HepG2 (cell line): Measurements from ENCODE around the gene RASA1. TPM values are rescaled to one million over a fixed set of nuclear protein-coding genes. Genes with fewer than 3 reads are reported as not detected.

Experiments
- ATF5 ChIP-seq: sonication (generic); formaldehyde crosslinking; IDR thresholded peaks from 2 replicates; pipeline ENCODE4 v1.4.0; 2020; ENCODE audit warnings: mild to moderate bottlenecking, low read depth, missing genetic modification reagents
- GATA4 ChIP-seq: sonication (generic); IDR thresholded peaks from 2 replicates; pipeline ENCODE4 v1.6.1; 2016; ENCODE audit warnings: antibody characterized with exemption, low read depth, borderline replicate concordance
- KLF13 ChIP-seq: sonication (generic); formaldehyde crosslinking; IDR thresholded peaks from 2 replicates; pipeline ENCODE4 v1.4.0; 2020; ENCODE audit warnings: mild to moderate bottlenecking, missing genetic modification reagents
- KMT2A ChIP-seq: sonication (generic); formaldehyde crosslinking; IDR thresholded peaks from 2 replicates; pipeline ENCODE4 v1.4.0; 2020; ENCODE audit warnings: missing genetic modification reagents
- NFIC ChIP-seq: IDR thresholded peaks from 2 replicates; pipeline ENCODE4 v1.6.1; 2012; ENCODE audit warnings: mild to moderate bottlenecking, low read length, inconsistent platforms
- PCBP2 ChIP-seq: fragments of 200-400 bp; formaldehyde crosslinking; optimal IDR thresholded peaks from 2 replicates; pipeline ENCODE3; 2018; ENCODE audit warnings: low read length, low read depth; ENCODE audit not compliant: poor library complexity, severe bottlenecking
- PRMT3 ChIP-seq: sonication (generic); formaldehyde crosslinking; IDR thresholded peaks from 2 replicates; pipeline ENCODE4 v1.8.1; 2022; ENCODE audit warnings: low read depth, mild to moderate bottlenecking, moderate library complexity, missing genetic modification reagents, borderline replicate concordance
- REXO4 ChIP-seq: sonication (generic); formaldehyde crosslinking; IDR thresholded peaks from 2 replicates; pipeline ENCODE4 v1.8.0; 2022; ENCODE audit warnings: missing genetic modification reagents, mild to moderate bottlenecking, borderline replicate concordance
- TBX3 ChIP-seq: fragments of 450-650 bp; IDR thresholded peaks from 2 replicates; pipeline ENCODE4 v1.6.1; 2017; ENCODE audit warnings: antibody characterized with exemption, mild to moderate bottlenecking, inconsistent platforms, borderline replicate concordance
- TCF7L2 ChIP-seq: IDR thresholded peaks from 2 replicates; pipeline ENCODE4 v1.6.1; 2011; ENCODE audit warnings: mild to moderate bottlenecking, low read depth, low read length, moderate library complexity
- ZBTB42 ChIP-seq: sonication (generic); formaldehyde crosslinking; IDR thresholded peaks from 2 replicates; pipeline ENCODE4 v1.5.0; 2020; ENCODE audit warnings: mild to moderate bottlenecking, missing genetic modification reagents
- ZNF224 ChIP-seq: sonication (generic); formaldehyde crosslinking; IDR thresholded peaks from 2 replicates; pipeline ENCODE4 v1.5.0; 2020; ENCODE audit warnings: mild to moderate bottlenecking, missing genetic modification reagents
- ZNF296 ChIP-seq: sonication (generic); formaldehyde crosslinking; conservative IDR thresholded peaks from 2 replicates; pipeline ENCODE4 v1.5.0; 2020; ENCODE audit warnings: mild to moderate bottlenecking, missing genetic modification reagents
- ZNF496 ChIP-seq: sonication (generic); formaldehyde crosslinking; IDR thresholded peaks from 2 replicates; pipeline ENCODE4 v1.8.1; 2023; ENCODE audit warnings: mild to moderate bottlenecking, moderate library complexity, missing genetic modification reagents; ENCODE audit not compliant: insufficient replicate concordance
- ZNF607 ChIP-seq: sonication (generic); formaldehyde crosslinking; IDR thresholded peaks from 2 replicates; pipeline ENCODE4 v1.5.1; 2020; ENCODE audit warnings: missing genetic modification reagents, mild to moderate bottlenecking, borderline replicate concordance
- ZNF7 ChIP-seq: IDR thresholded peaks from 2 replicates; pipeline ENCODE4 v1.6.1; 2016; ENCODE audit warnings: missing biosample characterization, missing genetic modification reagents
- ZNF841 ChIP-seq: sonication (generic); formaldehyde crosslinking; IDR thresholded peaks from 2 replicates; pipeline ENCODE4 v1.8.1; 2023; ENCODE audit warnings: missing genetic modification reagents, borderline replicate concordance
- ZNF878 ChIP-seq: sonication (generic); formaldehyde crosslinking; IDR thresholded peaks from 2 replicates; pipeline ENCODE4 v1.8.1; 2023; ENCODE audit warnings: mild to moderate bottlenecking, missing genetic modification reagents, moderate library complexity
- polyA plus RNA-seq, 8 experiments: library from polyadenylated mRNA; depleted of rRNA in 3 of 8; stranded (reverse) in 7 of 8; unstranded in 1 of 8; fragments of >200 nt; fragmentation: Illumina TruSeq in 4 of 8; extraction: Trizol in 4 of 8; gene quantifications; 2 replicates each; pipeline versions ENCODE4 v1.2.1 to v1.2.3, GENCODE V29; 2011 to 2016; ENCODE audit warnings: low read depth in 4 of 8, missing spikeins in 1 of 8, mixed read lengths in 1 of 8; ENCODE audit not compliant: insufficient read depth in 1 of 8
- total RNA-seq, 5 experiments: library from RNA; depleted of rRNA; stranded (reverse); fragments of >200 nt; fragmentation: Illumina TruSeq; extraction: Trizol; gene quantifications; 2 replicates each; pipeline ENCODE4 v1.2.3, GENCODE V29; 2016; ENCODE audit warnings: low read depth in 1 of 5
- TF ChIP-seq, protein P1 (sequence below): sonication (generic); formaldehyde crosslinking; IDR thresholded peaks from 2 replicates; pipeline ENCODE4 v1.8.0; 2022; ENCODE audit warnings: missing genetic modification reagents, mild to moderate bottlenecking, borderline replicate concordance
- TF ChIP-seq, protein P2 (sequence below), 2 experiments: sonication (generic) in 1 of 2; formaldehyde crosslinking in 1 of 2; IDR thresholded peaks; 2 replicates each; pipeline versions ENCODE4 v1.5.1 to v1.6.1; 2011 to 2020; ENCODE audit warnings: borderline replicate concordance in 1 of 2, low read depth in 1 of 2, low read length in 1 of 2, mild to moderate bottlenecking in 1 of 2, missing genetic modification reagents in 1 of 2, moderate library complexity in 1 of 2
- TF ChIP-seq, protein P3 (sequence below): sonication (generic); formaldehyde crosslinking; IDR thresholded peaks from 2 replicates; pipeline ENCODE4 v1.4.0; 2020; ENCODE audit warnings: mild to moderate bottlenecking, missing genetic modification reagents

RASA1 gene
- total and polyA plus RNA-seq, 2 of the 13 experiments (the other 11 are each of a cell fraction or from before 2014, with no cell fraction given) = 19.5 to 20.5 TPM

- TF ChIP-seq, protein P1, sequence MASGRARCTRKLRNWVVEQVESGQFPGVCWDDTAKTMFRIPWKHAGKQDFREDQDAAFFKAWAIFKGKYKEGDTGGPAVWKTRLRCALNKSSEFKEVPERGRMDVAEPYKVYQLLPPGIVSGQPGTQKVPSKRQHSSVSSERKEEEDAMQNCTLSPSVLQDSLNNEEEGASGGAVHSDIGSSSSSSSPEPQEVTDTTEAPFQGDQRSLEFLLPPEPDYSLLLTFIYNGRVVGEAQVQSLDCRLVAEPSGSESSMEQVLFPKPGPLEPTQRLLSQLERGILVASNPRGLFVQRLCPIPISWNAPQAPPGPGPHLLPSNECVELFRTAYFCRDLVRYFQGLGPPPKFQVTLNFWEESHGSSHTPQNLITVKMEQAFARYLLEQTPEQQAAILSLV = no peak
- TF ChIP-seq KLF13 (no peak), ZNF878 (no peak), PRMT3 (CRISPR knock-in tag) (no peak), NFIC (no peak), KMT2A (CRISPR knock-in tag) (no peak), ZNF496 (CRISPR knock-in tag) (no peak), REXO4 (CRISPR knock-in tag) (no peak), ZNF7 (CRISPR knock-in tag) (no peak), ZNF607 (CRISPR knock-in tag) (0 out of 2 replicates have a peak, but pooled peaks have one; percentile 14), PCBP2 (no peak), TCF7L2 (no peak), TBX3 (no peak), ZNF296 (CRISPR knock-in tag) (no peak), ZBTB42 (no peak), GATA4 (0 out of 2 replicates have a peak, but pooled peaks have one; percentile 8), ZNF841 (CRISPR knock-in tag) (no peak), ZNF224 (no peak), ATF5 (CRISPR knock-in tag) (no peak)
- TF ChIP-seq, protein P2, sequence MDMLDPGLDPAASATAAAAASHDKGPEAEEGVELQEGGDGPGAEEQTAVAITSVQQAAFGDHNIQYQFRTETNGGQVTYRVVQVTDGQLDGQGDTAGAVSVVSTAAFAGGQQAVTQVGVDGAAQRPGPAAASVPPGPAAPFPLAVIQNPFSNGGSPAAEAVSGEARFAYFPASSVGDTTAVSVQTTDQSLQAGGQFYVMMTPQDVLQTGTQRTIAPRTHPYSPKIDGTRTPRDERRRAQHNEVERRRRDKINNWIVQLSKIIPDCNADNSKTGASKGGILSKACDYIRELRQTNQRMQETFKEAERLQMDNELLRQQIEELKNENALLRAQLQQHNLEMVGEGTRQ (IDR thresholded peaks at IDR 0.05; ENCODE audit: low read depth, low read length) = no peak
- TF ChIP-seq, protein P2 (CRISPR knock-in tag; IDR thresholded peaks at IDR 0.05; ENCODE audit: borderline replicate concordance) = no peak
- TF ChIP-seq, protein P3, sequence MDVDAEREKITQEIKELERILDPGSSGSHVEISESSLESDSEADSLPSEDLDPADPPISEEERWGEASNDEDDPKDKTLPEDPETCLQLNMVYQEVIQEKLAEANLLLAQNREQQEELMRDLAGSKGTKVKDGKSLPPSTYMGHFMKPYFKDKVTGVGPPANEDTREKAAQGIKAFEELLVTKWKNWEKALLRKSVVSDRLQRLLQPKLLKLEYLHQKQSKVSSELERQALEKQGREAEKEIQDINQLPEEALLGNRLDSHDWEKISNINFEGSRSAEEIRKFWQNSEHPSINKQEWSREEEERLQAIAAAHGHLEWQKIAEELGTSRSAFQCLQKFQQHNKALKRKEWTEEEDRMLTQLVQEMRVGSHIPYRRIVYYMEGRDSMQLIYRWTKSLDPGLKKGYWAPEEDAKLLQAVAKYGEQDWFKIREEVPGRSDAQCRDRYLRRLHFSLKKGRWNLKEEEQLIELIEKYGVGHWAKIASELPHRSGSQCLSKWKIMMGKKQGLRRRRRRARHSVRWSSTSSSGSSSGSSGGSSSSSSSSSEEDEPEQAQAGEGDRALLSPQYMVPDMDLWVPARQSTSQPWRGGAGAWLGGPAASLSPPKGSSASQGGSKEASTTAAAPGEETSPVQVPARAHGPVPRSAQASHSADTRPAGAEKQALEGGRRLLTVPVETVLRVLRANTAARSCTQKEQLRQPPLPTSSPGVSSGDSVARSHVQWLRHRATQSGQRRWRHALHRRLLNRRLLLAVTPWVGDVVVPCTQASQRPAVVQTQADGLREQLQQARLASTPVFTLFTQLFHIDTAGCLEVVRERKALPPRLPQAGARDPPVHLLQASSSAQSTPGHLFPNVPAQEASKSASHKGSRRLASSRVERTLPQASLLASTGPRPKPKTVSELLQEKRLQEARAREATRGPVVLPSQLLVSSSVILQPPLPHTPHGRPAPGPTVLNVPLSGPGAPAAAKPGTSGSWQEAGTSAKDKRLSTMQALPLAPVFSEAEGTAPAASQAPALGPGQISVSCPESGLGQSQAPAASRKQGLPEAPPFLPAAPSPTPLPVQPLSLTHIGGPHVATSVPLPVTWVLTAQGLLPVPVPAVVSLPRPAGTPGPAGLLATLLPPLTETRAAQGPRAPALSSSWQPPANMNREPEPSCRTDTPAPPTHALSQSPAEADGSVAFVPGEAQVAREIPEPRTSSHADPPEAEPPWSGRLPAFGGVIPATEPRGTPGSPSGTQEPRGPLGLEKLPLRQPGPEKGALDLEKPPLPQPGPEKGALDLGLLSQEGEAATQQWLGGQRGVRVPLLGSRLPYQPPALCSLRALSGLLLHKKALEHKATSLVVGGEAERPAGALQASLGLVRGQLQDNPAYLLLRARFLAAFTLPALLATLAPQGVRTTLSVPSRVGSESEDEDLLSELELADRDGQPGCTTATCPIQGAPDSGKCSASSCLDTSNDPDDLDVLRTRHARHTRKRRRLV (CRISPR knock-in tag) = no peak
These were observed at the start of gene RASA1 (continued) for GRCh38 chr5:87267574-87268125.
